Fibroblast of lung (primary cell): ENCODE data around the gene SDK1. TPM values are rescaled to one million over a fixed set of nuclear protein-coding genes. Genes with fewer than 3 reads are reported as not detected.

Source experiments
- DNase-seq, 2 donors: peaks; one replicate each; pipeline versions ENCODE4 v3.0.0 to v3.0.0-alpha.2; 2010; ENCODE audit warnings: low read depth in 2 of 2
- H2AFZ ChIP-seq: 2 replicates; pipeline ENCODE4 v1.5.1; 2012; ENCODE audit warnings: low read length, control low read depth, inconsistent platforms
- H3K27ac ChIP-seq: 2 replicates; pipeline ENCODE4 v1.5.1; 2011; ENCODE audit warnings: low read length, control low read depth; ENCODE audit not compliant: insufficient read depth
- H3K27me3 ChIP-seq: 2 replicates; pipeline ENCODE4 v1.5.1; 2011; ENCODE audit warnings: mild to moderate bottlenecking, low read length; ENCODE audit not compliant: control insufficient read depth, insufficient read depth
- H3K36me3 ChIP-seq: 2 replicates; pipeline ENCODE4 v1.5.1; 2011; ENCODE audit warnings: low read length; ENCODE audit not compliant: control insufficient read depth, insufficient read depth
- H3K4me1 ChIP-seq: 2 replicates; pipeline ENCODE4 v1.5.1; 2011; ENCODE audit warnings: low read length; ENCODE audit not compliant: control insufficient read depth, insufficient read depth; ENCODE audit errors: extremely low read depth
- H3K4me2 ChIP-seq: 2 replicates; pipeline ENCODE4 v1.5.1; 2011; ENCODE audit warnings: low read length, control low read depth; ENCODE audit not compliant: insufficient read depth; ENCODE audit errors: extremely low read depth
- H3K4me3 ChIP-seq, 4 experiments: fragments of 200-600 bp in 1 of 4; sonication (generic) in 1 of 4; replicated peaks in 1 of 4; 2 replicates each; pipeline ENCODE4 v1.5.1; 2011 to 2016; ENCODE audit warnings: low read length in 4 of 4, low read depth in 3 of 4, mild to moderate bottlenecking in 3 of 4, control low read depth in 2 of 4, inconsistent platforms in 1 of 4, mixed read lengths in 1 of 4; ENCODE audit not compliant: insufficient read depth in 1 of 4; ENCODE audit errors: control extremely low read depth in 1 of 4
- H3K79me2 ChIP-seq: 2 replicates; pipeline ENCODE4 v1.5.1; 2012; ENCODE audit warnings: mild to moderate bottlenecking, low read length, inconsistent platforms; ENCODE audit not compliant: control insufficient read depth, insufficient read depth
- H3K9ac ChIP-seq: 2 replicates; pipeline ENCODE4 v1.5.1; 2011; ENCODE audit warnings: mild to moderate bottlenecking, low read length, control low read depth; ENCODE audit not compliant: insufficient read depth
- H3K9me3 ChIP-seq: 2 replicates; pipeline ENCODE4 v1.5.1; 2012; ENCODE audit warnings: low read depth, low read length; ENCODE audit not compliant: control insufficient read depth, insufficient read depth
- H4K20me1 ChIP-seq: 2 replicates; pipeline ENCODE4 v1.5.1; 2011; ENCODE audit warnings: low read length; ENCODE audit not compliant: control insufficient read depth, insufficient read depth; ENCODE audit errors: extremely low read depth
- EZH2 ChIP-seq: IDR thresholded peaks from 2 replicates; pipeline ENCODE4 v1.5.1; 2012; ENCODE audit warnings: low read length, control low read depth, mild to moderate bottlenecking; ENCODE audit errors: missing control alignments
- polyA plus RNA-seq, 2 donors: library from polyadenylated mRNA; depleted of rRNA in 1 of 2; stranded (reverse) in 1 of 2; unstranded in 1 of 2; fragments of >200 nt; gene quantifications; 2 replicates each; pipeline ENCODE4 v1.2.1, GENCODE V29; 2011 to 2012; ENCODE audit warnings: missing spikeins in 1 of 2
- total RNA-seq: library from RNA; depleted of rRNA; stranded (reverse); fragments of >200 nt; gene quantifications from 2 replicates; pipeline ENCODE4 v1.2.1, GENCODE V29; 2014
- TF ChIP-seq, protein P1 (sequence below), 2 donors: IDR thresholded peaks in 1 of 2; conservative IDR thresholded peaks in 1 of 2; 1 replicate in 1 of 2; 2 replicates in 1 of 2; pipeline ENCODE4 v1.5.1; 2011 to 2012; ENCODE audit warnings: low read length in 2 of 2, control low read depth in 1 of 2, inconsistent platforms in 1 of 2, low read depth in 1 of 2, mild to moderate bottlenecking in 1 of 2

SDK1 gene
- total and polyA plus RNA-seq, 2 donors (not counting 1 experiment from before 2014, with no cell fraction given) = 1.0 to 8.6 TPM

DNA sequence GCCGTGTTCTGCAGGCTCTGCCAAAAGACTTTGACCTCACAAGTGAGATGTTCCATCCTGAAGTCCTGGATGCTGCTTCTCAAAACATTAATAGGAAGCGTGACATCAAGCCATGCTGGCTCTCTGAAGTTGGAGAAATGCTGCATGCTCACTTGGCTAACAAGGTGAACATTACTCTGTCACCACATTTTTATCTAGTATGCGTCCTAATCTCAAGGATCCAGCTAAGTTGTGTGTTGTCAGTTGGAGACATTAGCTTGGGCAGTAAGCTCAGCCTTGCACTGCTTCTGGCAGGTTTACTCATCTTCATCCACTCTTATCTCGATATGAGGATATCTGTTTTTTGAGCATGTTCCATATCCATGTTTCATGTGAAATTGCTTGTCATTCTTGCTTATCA lies 165.2 kb downstream of the SDK1 start:
- Histone ChIP-seq H3K36me3 (no peaks in the 10 kb centered on the region), H3K79me2 (no peaks in the 10 kb centered on the region), H3K27ac (no peak overlapping the region), H3K4me2 (no peak overlapping the region), H3K27me3 (no peaks in the 10 kb centered on the region), H3K4me3 (no peak overlapping the region), H3K9ac (no peak overlapping the region), H2AFZ (no peak overlapping the region), H3K4me1 (no peaks in the 10 kb centered on the region), H4K20me1 (no peaks in the 10 kb centered on the region), H3K9me3 (no peaks in the 10 kb centered on the region)
- no peak for TF ChIP-seq EZH2
- TF ChIP-seq, protein P1, sequence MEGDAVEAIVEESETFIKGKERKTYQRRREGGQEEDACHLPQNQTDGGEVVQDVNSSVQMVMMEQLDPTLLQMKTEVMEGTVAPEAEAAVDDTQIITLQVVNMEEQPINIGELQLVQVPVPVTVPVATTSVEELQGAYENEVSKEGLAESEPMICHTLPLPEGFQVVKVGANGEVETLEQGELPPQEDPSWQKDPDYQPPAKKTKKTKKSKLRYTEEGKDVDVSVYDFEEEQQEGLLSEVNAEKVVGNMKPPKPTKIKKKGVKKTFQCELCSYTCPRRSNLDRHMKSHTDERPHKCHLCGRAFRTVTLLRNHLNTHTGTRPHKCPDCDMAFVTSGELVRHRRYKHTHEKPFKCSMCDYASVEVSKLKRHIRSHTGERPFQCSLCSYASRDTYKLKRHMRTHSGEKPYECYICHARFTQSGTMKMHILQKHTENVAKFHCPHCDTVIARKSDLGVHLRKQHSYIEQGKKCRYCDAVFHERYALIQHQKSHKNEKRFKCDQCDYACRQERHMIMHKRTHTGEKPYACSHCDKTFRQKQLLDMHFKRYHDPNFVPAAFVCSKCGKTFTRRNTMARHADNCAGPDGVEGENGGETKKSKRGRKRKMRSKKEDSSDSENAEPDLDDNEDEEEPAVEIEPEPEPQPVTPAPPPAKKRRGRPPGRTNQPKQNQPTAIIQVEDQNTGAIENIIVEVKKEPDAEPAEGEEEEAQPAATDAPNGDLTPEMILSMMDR (conservative IDR thresholded peaks at IDR 0.05 in 1 of 2, IDR thresholded peaks at IDR 0.05 in 1 of 2; ENCODE audit: low read depth in 1 of 2, low read length in 2 of 2) = no peak
- DNase-seq = no peak

DNA sequence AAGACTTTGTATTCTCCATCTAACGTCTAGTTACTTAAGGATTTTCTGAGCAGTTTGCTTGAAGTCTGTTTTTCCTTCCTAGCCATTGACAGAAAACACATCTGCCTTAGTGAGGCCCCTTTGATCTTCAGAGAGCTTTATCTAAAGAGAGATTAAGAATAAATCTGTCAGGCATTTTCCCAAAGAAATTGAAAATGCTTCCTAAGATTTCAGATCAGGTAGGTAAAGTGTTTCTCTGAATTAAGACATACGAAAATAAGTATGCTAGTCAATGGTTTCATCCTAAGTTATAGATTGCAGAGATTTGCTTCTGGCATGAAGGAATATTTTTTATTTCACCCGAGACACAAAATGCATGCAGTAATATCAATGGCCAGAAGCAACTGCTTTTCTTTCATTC lies 168.6 kb downstream of the SDK1 start:
- H3K4me1 ChIP-seq = no peaks in the 10 kb centered on the region
- no peak overlapping the region for H3K4me2 ChIP-seq
- H3K79me2 ChIP-seq = no peaks in the 10 kb centered on the region
- no peaks in the 10 kb centered on the region for H3K36me3 ChIP-seq
- H4K20me1 ChIP-seq = no peaks in the 10 kb centered on the region
- no peaks in the 10 kb centered on the region for H3K27me3 ChIP-seq
- no peak overlapping the region for H3K4me3 ChIP-seq
- DNase-seq = no peak
- no peaks in the 10 kb centered on the region for H3K9me3 ChIP-seq
- TF ChIP-seq, protein P1 (conservative IDR thresholded peaks at IDR 0.05 in 1 of 2, IDR thresholded peaks at IDR 0.05 in 1 of 2; ENCODE audit: low read depth in 1 of 2, low read length in 2 of 2) = no peak
- no peak for TF ChIP-seq EZH2
- no peak overlapping the region for H3K9ac ChIP-seq
- H2AFZ ChIP-seq = no peak overlapping the region
- H3K27ac ChIP-seq = no peak overlapping the region

DNA sequence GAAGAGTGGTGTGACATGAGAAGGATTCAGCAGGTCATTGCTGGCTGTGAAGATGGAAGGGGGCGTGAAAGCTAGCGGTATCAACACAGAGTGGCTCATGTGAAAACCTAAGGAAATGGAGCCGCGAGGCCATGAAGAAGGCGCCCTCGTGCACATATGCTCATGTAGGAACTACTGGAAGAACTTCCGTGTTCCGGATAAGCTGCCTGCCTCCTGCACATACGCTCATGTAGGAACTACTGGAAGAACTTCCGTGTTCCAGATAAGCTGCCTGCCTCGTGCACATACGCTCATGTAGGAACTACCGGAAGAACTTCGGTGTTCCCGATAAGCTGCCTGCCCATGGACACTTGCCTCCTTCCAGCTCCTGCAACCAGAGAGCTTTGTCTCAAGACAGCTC lies 179.1 kb downstream of the SDK1 start:
- Histone ChIP-seq H3K9ac (no peak overlapping the region), H3K4me3 (no peak overlapping the region), H3K27me3 (no peaks in the 10 kb centered on the region), H3K27ac (no peak overlapping the region), H3K9me3 (no peaks in the 10 kb centered on the region), H4K20me1 (no peaks in the 10 kb centered on the region), H2AFZ (no peak overlapping the region), H3K4me2 (no peak overlapping the region), H3K4me1 (no peaks in the 10 kb centered on the region), H3K36me3 (no peaks in the 10 kb centered on the region), H3K79me2 (no peaks in the 10 kb centered on the region)
- TF ChIP-seq, protein P1 (conservative IDR thresholded peaks at IDR 0.05 in 1 of 2, IDR thresholded peaks at IDR 0.05 in 1 of 2; ENCODE audit: low read depth in 1 of 2, low read length in 2 of 2) = no peak
- no peak for TF ChIP-seq EZH2
- DNase-seq = no peak
